Uterus (tissue), 4 donors: Measurements from ENCODE around the gene IL21. TPM values are rescaled to one million over a fixed set of nuclear protein-coding genes. Genes with fewer than 3 reads are reported as not detected.
A peak's percentile ranks its signal among the peaks of the same experiment; 100 is the strongest.
"Not testable (repeated sequence)": the region's sequence is repeated elsewhere in the genome, so short reads cannot be mapped to it uniquely, and the experiment has no call there.

ENCODE experiments used
- DNase-seq, 2 donors: peaks; one replicate each; pipeline ENCODE4 v3.0.0-alpha.2; 2019 to 2020
- H3K27ac ChIP-seq, 2 donors: fragments of 200-600 bp; sonication (generic); 1 replicate in 1 of 2; 2 replicates in 1 of 2; pipeline ENCODE4 v1.5.1; 2016 to 2018
- H3K27me3 ChIP-seq, 2 donors: fragments of 200-600 bp; sonication (generic); one replicate each; pipeline ENCODE4 v1.5.1; 2018 to 2019; ENCODE audit warnings: control low read depth in 1 of 2
- H3K36me3 ChIP-seq, 2 donors: fragments of 200-600 bp; sonication (generic); one replicate each; pipeline ENCODE4 v1.5.1; 2019; ENCODE audit warnings: control low read depth in 1 of 2
- H3K4me1 ChIP-seq, 2 donors: fragments of 200-600 bp; sonication (generic); one replicate each; pipeline ENCODE4 v1.5.1; 2018 to 2019; ENCODE audit warnings: control low read depth in 1 of 2
- H3K4me3 ChIP-seq, 2 donors: fragments of 200-600 bp; sonication (generic); 1 replicate in 1 of 2; 2 replicates in 1 of 2; pipeline ENCODE4 v1.5.1; 2018 to 2019; ENCODE audit warnings: mild to moderate bottlenecking in 1 of 2
- H3K9me3 ChIP-seq, 2 donors: fragments of 200-600 bp; sonication (generic); one replicate each; pipeline ENCODE4 v1.5.1; 2019; ENCODE audit warnings: control low read depth in 1 of 2
- CTCF ChIP-seq, 4 experiments: fragments of 200-600 bp in 2 of 4; fragments of 450-650 bp in 2 of 4; sonication (generic) in 2 of 4; IDR thresholded peaks; one replicate each; pipeline ENCODE4 v1.5.1; 2016 to 2019; ENCODE audit warnings: antibody characterized with exemption in 4 of 4, mild to moderate bottlenecking in 2 of 4, moderate library complexity in 1 of 4
- POLR2A ChIP-seq, 2 donors: fragments of 450-650 bp; IDR thresholded peaks; one replicate each; pipeline ENCODE4 v1.6.1; 2016; ENCODE audit warnings: antibody characterized with exemption in 2 of 2, mild to moderate bottlenecking in 1 of 2, moderate library complexity in 1 of 2
- intact Hi-C: fragments of 100-400 bp; cut with DNase I; formaldehyde crosslinking; loops from one replicate; pipeline ENCODE4 v1.15.1; 2023; ENCODE audit warnings: low total_unique reads
- total RNA-seq, 4 donors: library from RNA; depleted of rRNA in 3 of 4; stranded (reverse); fragments of >200 nt in 3 of 4; gene quantifications; one replicate each; pipeline versions ENCODE4 v1.1.0 to v1.2.4, GENCODE V29; 2014 to 2023
- donor health status: DM: yes; HTN: yes; CAD: no.

Gene IL21
- total RNA-seq, 4 donors from 2014 or later, result not detected

GRCh38 chr4:122583906-122584305 is 37.0 kb downstream of the IL21 start:
- DNase-seq, result peak; percentile 41 to 46
- Histone ChIP-seq H3K4me3 (no peak overlapping the region), H3K9me3 (no peaks in the 10 kb centered on the region), H3K4me1 (peaks cover 0 to 8% of the 10 kb centered on the region in 2 donors), H3K27me3 (no peaks in the 10 kb centered on the region), H3K27ac (peak overlapping the region; percentile 48 to 73), H3K36me3 (no peaks in the 10 kb centered on the region)
- intact Hi-C loops, result no loop called here
- TF ChIP-seq CTCF (IDR thresholded peaks at IDR 0.05) (no peak), POLR2A (IDR thresholded peaks at IDR 0.05) (no peak)

- TF ChIP-seq CTCF (IDR thresholded peaks at IDR 0.05) (peak in 2 of 4 experiments; percentile 17 to 48), POLR2A (IDR thresholded peaks at IDR 0.05) (no peak)
- intact Hi-C loops, result no loop called here
These were observed 42.8 kb downstream of the IL21 start for GRCh38 chr4:122577808-122578781.

GRCh38 chr4:122577189-122577553 is 43.7 kb downstream of the IL21 start:
- no peak overlapping the region for H3K27ac ChIP-seq
- DNase-seq, result no peak
- no peak overlapping the region for H3K4me3 ChIP-seq
- H3K9me3 ChIP-seq, result no peaks in the 10 kb centered on the region
- TF ChIP-seq CTCF (IDR thresholded peaks at IDR 0.05), result no peak
- no peak for TF ChIP-seq POLR2A (IDR thresholded peaks at IDR 0.05)
- H3K36me3 ChIP-seq, result no peaks in the 10 kb centered on the region
- no peaks in the 10 kb centered on the region for H3K4me1 ChIP-seq
- intact Hi-C loops, result no loop called here
- no peaks in the 10 kb centered on the region for H3K27me3 ChIP-seq

More at GRCh38 chr4:122577808-122578781, 42.8 kb downstream of the IL21 start:
- no peak overlapping the region for H3K27ac ChIP-seq
- no peaks in the 10 kb centered on the region for H3K4me1 ChIP-seq
- DNase-seq, result no peak
- H3K36me3 ChIP-seq, result no peaks in the 10 kb centered on the region
- H3K9me3 ChIP-seq, result no peaks in the 10 kb centered on the region
- no peaks in the 10 kb centered on the region for H3K27me3 ChIP-seq
- no peak overlapping the region for H3K4me3 ChIP-seq

GRCh38 chr4:122576261-122577188 is 44.3 kb downstream of the IL21 start:
- intact Hi-C loops, result no loop called here
- Histone ChIP-seq H3K36me3 (no peaks in the 10 kb centered on the region), H3K4me3 (no peak overlapping the region), H3K27me3 (no peaks in the 10 kb centered on the region), H3K4me1 (no peaks in the 10 kb centered on the region), H3K27ac (no peak overlapping the region), H3K9me3 (no peaks in the 10 kb centered on the region)
- peak; percentile 20 to 33 (median 22) for TF ChIP-seq CTCF (IDR thresholded peaks at IDR 0.05)
- TF ChIP-seq POLR2A (IDR thresholded peaks at IDR 0.05), result no peak
- DNase-seq, result no peak

- H3K27ac ChIP-seq, H3K4me3 ChIP-seq, H3K9me3 ChIP-seq, H3K27me3 ChIP-seq, H3K4me1 ChIP-seq, DNase-seq, intact Hi-C loops, H3K36me3 ChIP-seq: not testable (repeated sequence)
These were observed 46.5 kb downstream of the IL21 start for GRCh38 chr4:122574347-122574746.
